GM20431 (cell line): ENCODE results near the gene TP53BP2.

Source experiments
- in situ Hi-C: fragments of 300-500 bp; cut with MseI, MboI; formaldehyde crosslinking; loops from one replicate; pipeline ENCODE4 v1.15.0; 2020; ENCODE audit warnings: low sequenced_read_pairs; ENCODE audit not compliant: unreplicated experiment

The TP53BP2 gene

GRCh38 chr1:223771469-223771813 is 74.3 kb downstream of the TP53BP2 start:
- in situ Hi-C loops, result no loop called here

- in situ Hi-C loops, result no loop called here
Observed at GRCh38 chr1:223770621-223771315, 75.0 kb downstream of the TP53BP2 start.

- in situ Hi-C loops, result no loop called here
Observed at GRCh38 chr1:223765719-223766340, 79.9 kb downstream of the TP53BP2 start.

GRCh38 chr1:223765036-223765718 is 80.6 kb downstream of the TP53BP2 start:
- in situ Hi-C loops, result no loop called here

- in situ Hi-C loops, result no loop called here
Observed at GRCh38 chr1:223763881-223764280, 81.9 kb downstream of the TP53BP2 start.

GRCh38 chr1:223763251-223763650 is 82.5 kb downstream of the TP53BP2 start:
- in situ Hi-C loops, result no loop called here

- in situ Hi-C loops, result no loop called here
Observed at GRCh38 chr1:223761411-223761810, 84.3 kb downstream of the TP53BP2 start.

- in situ Hi-C loops, result no loop called here
Observed at GRCh38 chr1:223760833-223761232, 84.9 kb downstream of the TP53BP2 start.

- in situ Hi-C loops, result loop anchor here (10.0 kb wide), 1 partner anchor 64 kb away; no protein-coding TSS in a partner anchor
Observed at GRCh38 chr1:223759273-223759672, 86.5 kb downstream of the TP53BP2 start.

- in situ Hi-C loops, result loop anchor here (10.0 kb wide), 1 partner anchor 64 kb away; no protein-coding TSS in a partner anchor
Observed at GRCh38 chr1:223758734-223759133, 87.0 kb downstream of the TP53BP2 start.

GRCh38 chr1:223756806-223757700 is 88.7 kb downstream of the TP53BP2 start:
- in situ Hi-C loops, result loop anchor here (10.0 kb wide), 1 partner anchor 62 kb away; no protein-coding TSS in a partner anchor

- in situ Hi-C loops, result loop anchor here (10.0 kb wide), 1 partner anchor 61 kb away; no protein-coding TSS in a partner anchor
Observed at GRCh38 chr1:223755992-223756775, 89.6 kb downstream of the TP53BP2 start.

GRCh38 chr1:223755432-223755792 is 90.3 kb downstream of the TP53BP2 start:
- in situ Hi-C loops, result loop anchor here (10.0 kb wide), 1 partner anchor 61 kb away; no protein-coding TSS in a partner anchor

- in situ Hi-C loops, result loop anchor here (10.0 kb wide), 1 partner anchor 60 kb away; no protein-coding TSS in a partner anchor
Observed at GRCh38 chr1:223754681-223755431, 90.9 kb downstream of the TP53BP2 start.

GRCh38 chr1:223752721-223753515 is 92.8 kb downstream of the TP53BP2 start:
- in situ Hi-C loops, result loop anchor here (10.0 kb wide), 1 partner anchor 58 kb away; no protein-coding TSS in a partner anchor

GRCh38 chr1:223751696-223752095 is 94.1 kb downstream of the TP53BP2 start:
- in situ Hi-C loops, result loop anchor here (10.0 kb wide), 1 partner anchor 57 kb away; no protein-coding TSS in a partner anchor

- in situ Hi-C loops, result loop anchor here (10.0 kb wide), 1 partner anchor 56 kb away; no protein-coding TSS in a partner anchor
Observed at GRCh38 chr1:223750730-223751570, 94.8 kb downstream of the TP53BP2 start.
